H1 (cell line): Measurements from ENCODE around the gene NHLH1. TPM values are rescaled to one million over a fixed set of nuclear protein-coding genes. Genes with fewer than 3 reads are reported as not detected.
A peak's percentile ranks its signal among the peaks of the same experiment; 100 is the strongest.

ENCODE experiments used
- BCL11A ChIP-seq, 2 experiments: IDR thresholded peaks; one replicate each; pipeline ENCODE4 v1.6.1; 2011; ENCODE audit warnings: low read depth in 2 of 2, low read length in 2 of 2, mild to moderate bottlenecking in 2 of 2
- CEBPB ChIP-seq: IDR thresholded peaks from 2 replicates; pipeline ENCODE4 v1.6.1; 2012; ENCODE audit warnings: low read depth, low read length
- CHD1 ChIP-seq: IDR thresholded peaks from 2 replicates; pipeline ENCODE4 v1.6.1; 2012; ENCODE audit warnings: low read depth, low read length, improper control_type of control experiment
- CHD2 ChIP-seq: IDR thresholded peaks from 2 replicates; pipeline ENCODE4 v1.6.1; 2012; ENCODE audit warnings: low read length, improper control_type of control experiment
- FOSL1 ChIP-seq: IDR thresholded peaks from 2 replicates; pipeline ENCODE4 v1.6.1; 2011; ENCODE audit warnings: mild to moderate bottlenecking, low read depth, low read length, moderate library complexity; ENCODE audit not compliant: insufficient read depth
- HDAC6 ChIP-seq: IDR thresholded peaks from one replicate; pipeline ENCODE4 v1.7.1; 2012; ENCODE audit warnings: low read depth, mild to moderate bottlenecking, inconsistent platforms, low read length, moderate library complexity
- JUN ChIP-seq: IDR thresholded peaks from 2 replicates; pipeline ENCODE4 v1.6.1; 2011; ENCODE audit warnings: low read depth, mild to moderate bottlenecking, improper control_type of control experiment, low read length
- KDM1A ChIP-seq: fragments of 200-600, 300-600 bp; sonication (generic); IDR thresholded peaks from 2 replicates; pipeline ENCODE4 v1.7.1; 2016; ENCODE audit warnings: mild to moderate bottlenecking, low read length, borderline replicate concordance
- KDM5A ChIP-seq: fragments of 200-600 bp; IDR thresholded peaks from 2 replicates; pipeline ENCODE4 v1.7.1; 2012; ENCODE audit warnings: mild to moderate bottlenecking, low read length, inconsistent platforms, mixed read lengths
- MAFK ChIP-seq: IDR thresholded peaks from 2 replicates; pipeline ENCODE4 v1.6.1; 2012; ENCODE audit warnings: low read depth, mild to moderate bottlenecking, improper control_type of control experiment, low read length
- NRF1 ChIP-seq: IDR thresholded peaks from 2 replicates; pipeline ENCODE4 v1.6.1; 2011; ENCODE audit warnings: mild to moderate bottlenecking, low read depth, low read length, improper control_type of control experiment
- PHF8 ChIP-seq: fragments of 200-600 bp; sonication (generic); conservative IDR thresholded peaks from 2 replicates; pipeline ENCODE4 v1.7.1; 2012; ENCODE audit warnings: low read depth, mild to moderate bottlenecking, inconsistent platforms, low read length, moderate library complexity
- POLR2A ChIP-seq, 2 experiments: IDR thresholded peaks; 1 replicate in 1 of 2; 2 replicates in 1 of 2; pipeline ENCODE4 v1.6.1; 2011; ENCODE audit warnings: low read depth in 2 of 2, low read length in 2 of 2, mild to moderate bottlenecking in 2 of 2; ENCODE audit errors: control extremely low read depth in 1 of 2
- POLR2AphosphoS5 ChIP-seq: IDR thresholded peaks from 2 replicates; pipeline ENCODE4 v1.6.1; 2011; ENCODE audit warnings: low read depth, low read length
- POU5F1 ChIP-seq: IDR thresholded peaks from 2 replicates; pipeline ENCODE4 v1.6.1; 2011; ENCODE audit warnings: low read depth, mild to moderate bottlenecking, low read length, moderate library complexity
- RAD21 ChIP-seq, 2 experiments: IDR thresholded peaks in 1 of 2; conservative IDR thresholded peaks in 1 of 2; 2 replicates each; pipeline ENCODE4 v1.6.1; 2011; ENCODE audit warnings: low read depth in 2 of 2, low read length in 2 of 2, improper control_type of control experiment in 1 of 2, inconsistent platforms in 1 of 2, mild to moderate bottlenecking in 1 of 2, moderate library complexity in 1 of 2
- SIN3A ChIP-seq, 2 experiments: IDR thresholded peaks in 1 of 2; conservative IDR thresholded peaks in 1 of 2; 2 replicates each; pipeline ENCODE4 v1.6.1; 2011 to 2012; ENCODE audit warnings: low read length in 2 of 2, improper control_type of control experiment in 1 of 2, low read depth in 1 of 2, mild to moderate bottlenecking in 1 of 2
- SP1 ChIP-seq: IDR thresholded peaks from 2 replicates; pipeline ENCODE4 v1.6.1; 2011; ENCODE audit warnings: low read depth, low read length
- TAF1 ChIP-seq: IDR thresholded peaks from 2 replicates; pipeline ENCODE4 v1.6.1; 2011; ENCODE audit warnings: mild to moderate bottlenecking, low read depth, low read length
- TAF7 ChIP-seq: optimal IDR thresholded peaks from 2 replicates; pipeline ENCODE3; 2011; ENCODE audit warnings: low read depth, mild to moderate bottlenecking, inconsistent platforms, low read length, moderate library complexity, borderline replicate concordance
- TBP ChIP-seq: IDR thresholded peaks from 2 replicates; pipeline ENCODE4 v1.6.1; 2011; ENCODE audit warnings: low read depth, low read length, improper control_type of control experiment
- TCF12 ChIP-seq: IDR thresholded peaks from 2 replicates; pipeline ENCODE4 v1.6.1; 2011; ENCODE audit warnings: low read depth, mild to moderate bottlenecking, low read length
- YY1 ChIP-seq: IDR thresholded peaks from 2 replicates; pipeline ENCODE4 v1.6.1; 2011; ENCODE audit warnings: low read depth, mild to moderate bottlenecking, low read length
- ZNF274 ChIP-seq: IDR thresholded peaks from 2 replicates; pipeline ENCODE4 v1.7.0; 2012; ENCODE audit warnings: low read length, borderline replicate concordance; ENCODE audit errors: extremely low read depth
- polyA plus RNA-seq, 7 experiments: library from polyadenylated mRNA; depleted of rRNA in 3 of 7; stranded (reverse) in 5 of 7; unstranded in 2 of 7; fragments of >200 nt in 5 of 7; fragments of 200-250 nt in 2 of 7; gene quantifications; 1 replicate in 5 of 7; 2 replicates in 1 of 7; 4 replicates in 1 of 7; pipeline versions ENCODE4 v1.2.1 to v1.2.3, GENCODE V29; 2011 to 2013; ENCODE audit warnings: missing spikeins in 2 of 7, mixed read lengths in 2 of 7
- total RNA-seq: library from RNA; stranded (reverse); fragmentation: NEBNext Ultra II Directional; extraction: Animal tissue kit (Norgen Biotek cat#: 25700); gene quantifications from 2 replicates; pipeline ENCODE4 v1.2.1, GENCODE V29; 2021
- TF ChIP-seq, protein P1 (sequence below): IDR thresholded peaks from 2 replicates; pipeline ENCODE4 v1.6.1; 2011; ENCODE audit warnings: low read depth, mild to moderate bottlenecking, low read length; ENCODE audit not compliant: insufficient read depth

Gene NHLH1
- total and polyA plus RNA-seq, 2 of the 8 experiments (the other 6 are each of a cell fraction or from before 2014, with no cell fraction given) = 0.39 to 0.91 TPM

GRCh38 chr1:160375788-160376524 is 9.1 kb downstream of the NHLH1 start (continued):
- TF ChIP-seq FOSL1 (no peak), YY1 (no peak), NRF1 (no peak), KDM5A (no peak), JUN (peak; percentile 53; the same call in 1 of the 2 replicates), KDM1A (no peak), BCL11A (IDR thresholded peaks at IDR 0.05; ENCODE audit: low read depth in 2 of 2, low read length in 2 of 2) (no peak), MAFK (no peak), CHD2 (no peak), TAF7 (no peak), SP1 (no peak), HDAC6 (no peak), TCF12 (no peak), SIN3A (conservative IDR thresholded peaks at IDR 0.05 in 1 of 2, IDR thresholded peaks at IDR 0.05 in 1 of 2; ENCODE audit: low read depth in 1 of 2, low read length in 2 of 2) (no peak), CHD1 (no peak), TBP (no peak; the same call in 1 of the 2 replicates), POLR2A (IDR thresholded peaks at IDR 0.05; ENCODE audit: control extremely low read depth in 1 of 2, low read depth in 2 of 2, low read length in 2 of 2) (peak in 1 of 2 experiments; percentile 67; a peak in 2 of 3 replicates), CEBPB (no peak), TAF1 (peak; percentile 59), POLR2AphosphoS5 (peak; percentile 78), RAD21 (IDR thresholded peaks at IDR 0.05 in 1 of 2, conservative IDR thresholded peaks at IDR 0.05 in 1 of 2; ENCODE audit: low read depth in 2 of 2, low read length in 2 of 2) (no peak), POU5F1 (0 out of 2 replicates have a peak, but pooled peaks have one; percentile 20), ZNF274 (no peak), PHF8 (no peak)
- TF ChIP-seq, protein P1, sequence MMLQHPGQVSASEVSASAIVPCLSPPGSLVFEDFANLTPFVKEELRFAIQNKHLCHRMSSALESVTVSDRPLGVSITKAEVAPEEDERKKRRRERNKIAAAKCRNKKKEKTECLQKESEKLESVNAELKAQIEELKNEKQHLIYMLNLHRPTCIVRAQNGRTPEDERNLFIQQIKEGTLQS = no peak
